Neural crest cell (in vitro differentiated cells): ENCODE measurements around the gene NXPH2. TPM values are rescaled to one million over a fixed set of nuclear protein-coding genes. Genes with fewer than 3 reads are reported as not detected.
"Not testable (repeated sequence)": the region's sequence is repeated elsewhere in the genome, so short reads cannot be mapped to it uniquely, and the experiment has no call there.

Source experiments
- DNase-seq: peaks from one replicate; pipeline ENCODE4 v3.0.0; 2021; ENCODE audit warnings: low read depth, mixed read lengths, low spot score
- H3K27ac Mint-ChIP-seq: one replicate; pipeline ENCODE4 v1.8.0; 2021; ENCODE audit warnings: mild to moderate bottlenecking, mixed read lengths; ENCODE audit not compliant: unreplicated experiment
- H3K27me3 Mint-ChIP-seq: 2 replicates; pipeline ENCODE4 v1.8.0; 2021; ENCODE audit warnings: low read depth, mild to moderate bottlenecking, mixed read lengths
- H3K36me3 Mint-ChIP-seq: 2 replicates; pipeline ENCODE4 v1.8.0; 2021; ENCODE audit warnings: low read depth, mild to moderate bottlenecking, mixed read lengths
- H3K4me1 Mint-ChIP-seq: 2 replicates; pipeline ENCODE4 v1.8.0; 2021; ENCODE audit warnings: mixed read lengths
- H3K4me3 Mint-ChIP-seq: one replicate; pipeline ENCODE4 v1.8.0; 2021; ENCODE audit warnings: mild to moderate bottlenecking, mixed read lengths
- H3K9me3 Mint-ChIP-seq: 2 replicates; pipeline ENCODE4 v1.8.0; 2021; ENCODE audit warnings: mixed read lengths
- total RNA-seq: library from RNA; stranded (reverse); gene quantifications from 2 replicates; pipeline ENCODE4 v1.2.1, GENCODE V29; 2021
- TF ChIP-seq, protein P1 (sequence below): fragments of 200-600 bp; sonication (generic); conservative IDR thresholded peaks from 2 replicates; pipeline ENCODE4 v1.5.0; 2021; ENCODE audit warnings: antibody characterized with exemption, mild to moderate bottlenecking

The NXPH2 gene
- total RNA-seq, 1 donor from 2014 or later = 3.6 TPM

DNA sequence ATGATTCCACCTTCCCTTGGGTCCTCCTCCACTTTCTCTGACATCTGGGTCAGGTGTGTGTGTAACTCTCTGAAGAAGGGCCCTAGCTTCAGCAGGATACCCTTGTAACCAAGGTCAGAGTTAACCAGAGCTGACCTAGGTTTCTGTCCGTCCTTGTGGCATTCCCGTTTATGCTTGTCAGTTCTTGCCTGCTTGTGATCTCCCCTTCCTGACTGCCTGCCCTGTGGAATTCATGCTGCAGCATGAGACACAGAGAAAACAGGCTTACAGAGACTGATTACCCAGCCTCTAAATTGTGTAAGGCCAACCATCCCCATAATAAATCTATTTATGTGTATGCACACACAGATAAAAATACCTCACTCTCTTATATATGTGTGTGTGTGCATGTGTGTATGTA lies 22.8 kb downstream of the NXPH2 start:
- TF ChIP-seq, protein P1, sequence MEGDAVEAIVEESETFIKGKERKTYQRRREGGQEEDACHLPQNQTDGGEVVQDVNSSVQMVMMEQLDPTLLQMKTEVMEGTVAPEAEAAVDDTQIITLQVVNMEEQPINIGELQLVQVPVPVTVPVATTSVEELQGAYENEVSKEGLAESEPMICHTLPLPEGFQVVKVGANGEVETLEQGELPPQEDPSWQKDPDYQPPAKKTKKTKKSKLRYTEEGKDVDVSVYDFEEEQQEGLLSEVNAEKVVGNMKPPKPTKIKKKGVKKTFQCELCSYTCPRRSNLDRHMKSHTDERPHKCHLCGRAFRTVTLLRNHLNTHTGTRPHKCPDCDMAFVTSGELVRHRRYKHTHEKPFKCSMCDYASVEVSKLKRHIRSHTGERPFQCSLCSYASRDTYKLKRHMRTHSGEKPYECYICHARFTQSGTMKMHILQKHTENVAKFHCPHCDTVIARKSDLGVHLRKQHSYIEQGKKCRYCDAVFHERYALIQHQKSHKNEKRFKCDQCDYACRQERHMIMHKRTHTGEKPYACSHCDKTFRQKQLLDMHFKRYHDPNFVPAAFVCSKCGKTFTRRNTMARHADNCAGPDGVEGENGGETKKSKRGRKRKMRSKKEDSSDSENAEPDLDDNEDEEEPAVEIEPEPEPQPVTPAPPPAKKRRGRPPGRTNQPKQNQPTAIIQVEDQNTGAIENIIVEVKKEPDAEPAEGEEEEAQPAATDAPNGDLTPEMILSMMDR = no peak
- Mint-ChIP-seq H3K27me3 (no peaks in the 10 kb centered on the region), H3K4me3 (no peak overlapping the region), H3K27ac (no peak overlapping the region), H3K4me1 (no peaks in the 10 kb centered on the region), H3K9me3 (peaks cover 6% of the 10 kb centered on the region), H3K36me3 (peaks cover 3% of the 10 kb centered on the region)
- no peak for DNase-seq

DNA sequence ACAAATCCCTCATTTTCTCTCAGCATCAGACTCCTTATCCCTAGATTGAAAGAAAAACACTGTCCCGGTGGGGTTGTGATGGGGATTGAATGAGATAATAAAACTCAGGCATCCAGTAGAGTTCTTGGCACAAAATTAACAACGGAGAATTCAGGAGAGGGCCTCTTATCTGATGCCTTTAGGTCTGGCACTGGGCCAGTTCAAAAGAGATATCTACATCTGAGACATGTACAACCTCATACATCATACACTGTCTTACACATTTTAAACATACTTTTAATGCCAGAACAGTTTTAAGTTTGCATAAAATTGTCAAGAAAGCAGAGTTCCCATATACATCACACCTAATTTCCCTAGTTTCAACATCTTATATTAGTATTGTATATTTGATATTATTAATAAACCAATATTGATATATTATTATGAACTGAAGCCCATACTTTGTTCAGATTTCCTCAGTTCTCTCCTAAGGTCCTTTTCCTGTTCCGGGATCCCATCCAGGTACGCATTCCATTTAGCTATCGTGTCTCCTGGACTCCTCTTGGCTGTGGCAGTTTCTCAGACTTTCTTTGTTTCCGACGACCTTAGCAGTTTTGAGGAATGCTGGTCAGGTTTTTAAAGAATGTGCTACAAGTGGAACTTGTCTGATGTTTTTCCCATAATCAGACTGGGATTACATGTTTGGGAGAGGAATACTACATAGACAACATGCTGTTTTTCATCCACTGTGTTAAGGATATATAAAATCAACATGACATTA lies 27.8 kb downstream of the NXPH2 start:
- TF ChIP-seq, protein P1 = no peak
- H3K4me1 Mint-ChIP-seq = no peaks in the 10 kb centered on the region
- H3K36me3 Mint-ChIP-seq = no peaks in the 10 kb centered on the region
- no peak for DNase-seq
- peaks cover 4% of the 10 kb centered on the region for H3K9me3 Mint-ChIP-seq
- no peaks in the 10 kb centered on the region for H3K27me3 Mint-ChIP-seq
- no peak overlapping the region for H3K4me3 Mint-ChIP-seq
- H3K27ac Mint-ChIP-seq = no peak overlapping the region

- no peak for DNase-seq
- H3K27me3 Mint-ChIP-seq = peaks cover 2% of the 10 kb centered on the region
- no peaks in the 10 kb centered on the region for H3K4me1 Mint-ChIP-seq
- H3K27ac Mint-ChIP-seq = no peak overlapping the region
- TF ChIP-seq, protein P1 = no peak
- H3K9me3 Mint-ChIP-seq = no peaks in the 10 kb centered on the region
- no peak overlapping the region for H3K4me3 Mint-ChIP-seq
- no peaks in the 10 kb centered on the region for H3K36me3 Mint-ChIP-seq
Measured at GRCh38 chr2:138744713-138745112, 35.5 kb downstream of the NXPH2 start.

GRCh38 chr2:138742441-138743057 lies 37.6 kb downstream of the NXPH2 start:
- no peaks in the 10 kb centered on the region for H3K9me3 Mint-ChIP-seq

DNA sequence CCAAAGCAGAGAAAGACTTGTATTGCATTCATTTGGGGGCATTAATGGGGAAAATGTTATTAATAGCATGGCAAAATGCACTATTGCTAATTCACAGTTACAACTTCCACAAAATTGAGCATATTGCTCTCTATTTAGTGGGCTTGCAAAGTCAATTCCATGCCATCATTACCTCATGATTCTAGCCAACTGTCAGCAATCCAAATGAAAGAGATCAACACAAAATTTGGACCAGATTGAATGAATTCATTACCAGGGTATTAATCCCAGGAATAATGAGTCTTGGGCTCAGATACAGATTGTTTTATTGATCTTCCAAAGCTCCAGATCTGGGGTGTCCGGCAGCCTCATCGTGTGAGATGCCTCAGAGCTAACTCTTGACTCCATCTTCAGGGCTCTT lies 38.3 kb downstream of the NXPH2 start:
- H3K27ac Mint-ChIP-seq = no peak overlapping the region
- H3K4me3 Mint-ChIP-seq = no peak overlapping the region
- peaks cover 3% of the 10 kb centered on the region for H3K36me3 Mint-ChIP-seq
- DNase-seq = no peak
- H3K9me3 Mint-ChIP-seq = peaks cover 3% of the 10 kb centered on the region
- H3K27me3 Mint-ChIP-seq = peaks cover 2% of the 10 kb centered on the region
- TF ChIP-seq, protein P1 = no peak
- no peaks in the 10 kb centered on the region for H3K4me1 Mint-ChIP-seq

More at GRCh38 chr2:138742441-138743057, 37.6 kb downstream of the NXPH2 start:
- Mint-ChIP-seq H3K36me3 (no peaks in the 10 kb centered on the region), H3K27ac (no peak overlapping the region), H3K4me1 (no peaks in the 10 kb centered on the region), H3K4me3 (no peak overlapping the region), H3K27me3 (peaks cover 2% of the 10 kb centered on the region)
- no peak for DNase-seq
- TF ChIP-seq, protein P1 = no peak

- Mint-ChIP-seq H3K36me3 (peaks cover 24% of the 10 kb centered on the region), H3K9me3 (peaks cover 15% of the 10 kb centered on the region)
- not testable (repeated sequence) for H3K27me3 Mint-ChIP-seq
Measured at GRCh38 chr2:138737009-138737554, 43.1 kb downstream of the NXPH2 start.

More at GRCh38 chr2:138737009-138737554, 43.1 kb downstream of the NXPH2 start:
- DNase-seq, H3K4me3 Mint-ChIP-seq, H3K27ac Mint-ChIP-seq: not testable (repeated sequence)
- peaks cover 14% of the 10 kb centered on the region for H3K4me1 Mint-ChIP-seq
